H1 (cell line): ENCODE results near the gene KLRF1.

ENCODE experiments used
- CHD7 ChIP-seq: fragments of 300-600 bp; sonication (generic); IDR thresholded peaks from 2 replicates; pipeline ENCODE4 v1.7.1; 2012; ENCODE audit warnings: low read length, moderate library complexity, mild to moderate bottlenecking, inconsistent platforms; ENCODE audit not compliant: insufficient replicate concordance
- CREB1 ChIP-seq: IDR thresholded peaks from 2 replicates; pipeline ENCODE4 v1.6.1; 2012; ENCODE audit warnings: inconsistent platforms
- CTCF ChIP-seq, 3 experiments: IDR thresholded peaks; 1 replicate in 2 of 3; 2 replicates in 1 of 3; pipeline versions ENCODE4 v1.5.1 to v1.6.1; 2011; ENCODE audit warnings: low read length in 3 of 3, mild to moderate bottlenecking in 3 of 3, inconsistent platforms in 2 of 3, low read depth in 1 of 3, moderate library complexity in 1 of 3; ENCODE audit not compliant: insufficient read depth in 1 of 3; ENCODE audit errors: control extremely low read depth in 1 of 3
- EZH2 ChIP-seq: fragments of 200-600 bp; sonication (generic); IDR thresholded peaks from 2 replicates; pipeline ENCODE4 v1.7.1; 2012; ENCODE audit warnings: low read depth, mild to moderate bottlenecking, moderate library complexity, low read length, inconsistent platforms; ENCODE audit not compliant: severe bottlenecking
- FOSL1 ChIP-seq: IDR thresholded peaks from 2 replicates; pipeline ENCODE4 v1.6.1; 2011; ENCODE audit warnings: mild to moderate bottlenecking, low read depth, low read length, moderate library complexity; ENCODE audit not compliant: insufficient read depth
- GABPA ChIP-seq: IDR thresholded peaks from 2 replicates; pipeline ENCODE4 v1.6.1; 2011; ENCODE audit warnings: mild to moderate bottlenecking, low read length, moderate library complexity, borderline replicate concordance; ENCODE audit not compliant: insufficient read depth
- MAX ChIP-seq: IDR thresholded peaks from 2 replicates; pipeline ENCODE4 v1.6.1; 2012; ENCODE audit warnings: inconsistent platforms
- POLR2A ChIP-seq, 2 experiments: IDR thresholded peaks; 1 replicate in 1 of 2; 2 replicates in 1 of 2; pipeline ENCODE4 v1.6.1; 2011; ENCODE audit warnings: low read depth in 2 of 2, low read length in 2 of 2, mild to moderate bottlenecking in 2 of 2; ENCODE audit errors: control extremely low read depth in 1 of 2
- TAF1 ChIP-seq: IDR thresholded peaks from 2 replicates; pipeline ENCODE4 v1.6.1; 2011; ENCODE audit warnings: mild to moderate bottlenecking, low read depth, low read length
- ZNF274 ChIP-seq: IDR thresholded peaks from 2 replicates; pipeline ENCODE4 v1.7.0; 2012; ENCODE audit warnings: low read length, borderline replicate concordance; ENCODE audit errors: extremely low read depth

DNA sequence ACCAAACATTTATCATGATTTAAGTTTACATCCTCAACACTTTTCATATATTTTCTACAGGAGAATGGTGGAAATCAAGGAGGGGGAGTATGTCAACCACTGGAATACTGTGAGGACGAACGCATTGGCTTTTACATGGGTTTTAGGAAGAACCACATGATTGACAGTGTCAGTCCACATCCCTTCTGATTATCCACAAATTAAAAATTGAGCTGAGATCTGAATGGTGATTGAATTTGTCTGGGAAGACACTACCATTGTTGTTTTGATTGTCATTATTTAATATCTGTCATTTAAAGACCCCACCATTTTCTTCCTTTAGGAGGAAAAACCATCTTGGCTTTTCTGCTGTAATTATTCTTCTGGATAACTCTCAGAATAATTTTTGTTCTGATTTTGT lies 31.3 kb upstream of the KLRF1 start:
- TF ChIP-seq EZH2 (no peak), GABPA (no peak), CTCF (IDR thresholded peaks at IDR 0.05; ENCODE audit: control extremely low read depth in 1 of 3, insufficient read depth in 1 of 3, low read depth in 1 of 3, low read length in 3 of 3) (no peak), FOSL1 (no peak), MAX (no peak), POLR2A (IDR thresholded peaks at IDR 0.05; ENCODE audit: control extremely low read depth in 1 of 2, low read depth in 2 of 2, low read length in 2 of 2) (no peak), TAF1 (no peak), ZNF274 (no peak), CHD7 (no peak), CREB1 (no peak)
